ENCODE data around the gene CABP1.

The CABP1 gene

GRCh38 chr12:120670667-120671066 lies 30.2 kb downstream of the CABP1 start:
- no peak for DNase-seq (ENCODE audit: low read depth)
- TF ChIP-seq CTCF (IDR thresholded peaks at IDR 0.05; ENCODE audit: insufficient read depth, low read depth, low read length, missing control alignments): no peak
- no peak overlapping the region for H3K4me3 ChIP-seq (ENCODE audit: low read length)

- no peak overlapping the region for H3K4me3 ChIP-seq (ENCODE audit: low read length)
- TF ChIP-seq CTCF (IDR thresholded peaks at IDR 0.05; ENCODE audit: insufficient read depth, low read depth, low read length, missing control alignments): no peak
- no peak for DNase-seq (ENCODE audit: low read depth)
Measured at GRCh38 chr12:120674097-120674636, 33.7 kb downstream of the CABP1 start.

DNA sequence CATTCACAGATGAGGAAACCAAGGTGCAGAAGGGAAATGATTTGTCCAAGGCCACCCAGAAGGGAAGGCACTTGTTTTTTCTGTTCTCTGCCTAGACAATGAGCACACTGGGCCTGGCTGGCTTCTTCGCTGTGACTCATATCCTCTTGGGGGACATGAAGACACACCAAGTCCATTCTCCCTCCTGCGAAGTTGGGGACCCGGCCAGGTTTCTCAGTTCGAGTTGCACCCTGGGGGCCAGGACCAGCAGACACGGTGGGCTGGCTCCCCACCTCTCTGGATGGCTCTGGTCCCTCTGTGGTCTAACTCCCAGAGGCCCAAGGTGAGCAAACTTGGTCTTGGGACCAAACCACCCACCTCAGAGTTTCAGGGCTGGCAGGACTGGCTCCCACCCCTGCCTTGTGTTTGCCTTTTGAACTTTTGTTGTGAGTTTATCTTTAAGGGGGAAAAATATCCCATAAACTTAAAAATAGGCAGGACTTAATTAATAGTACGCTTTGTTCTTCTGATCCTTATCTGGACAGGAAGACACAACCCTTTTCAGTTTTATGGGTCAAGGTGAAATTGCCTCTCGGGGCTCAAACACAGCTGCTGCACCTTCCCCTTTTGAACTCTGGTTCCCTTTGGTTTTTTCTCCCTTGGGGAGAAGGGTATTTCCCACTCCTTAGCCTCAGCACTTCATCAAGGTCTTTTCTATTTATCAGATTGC lies 37.5 kb downstream of the CABP1 start:
- no peak for TF ChIP-seq CTCF (IDR thresholded peaks at IDR 0.05; ENCODE audit: insufficient read depth, low read depth, low read length, missing control alignments)
- peak; percentile 21 for DNase-seq (ENCODE audit: low read depth)
- no peak overlapping the region for H3K4me3 ChIP-seq (ENCODE audit: low read length)

- H3K4me3 ChIP-seq (ENCODE audit: low read length): no peak overlapping the region
- no peak for DNase-seq (ENCODE audit: low read depth)
- no peak for TF ChIP-seq CTCF (IDR thresholded peaks at IDR 0.05; ENCODE audit: insufficient read depth, low read depth, low read length, missing control alignments)
Measured at GRCh38 chr12:120678572-120678971, 38.1 kb downstream of the CABP1 start.

DNA sequence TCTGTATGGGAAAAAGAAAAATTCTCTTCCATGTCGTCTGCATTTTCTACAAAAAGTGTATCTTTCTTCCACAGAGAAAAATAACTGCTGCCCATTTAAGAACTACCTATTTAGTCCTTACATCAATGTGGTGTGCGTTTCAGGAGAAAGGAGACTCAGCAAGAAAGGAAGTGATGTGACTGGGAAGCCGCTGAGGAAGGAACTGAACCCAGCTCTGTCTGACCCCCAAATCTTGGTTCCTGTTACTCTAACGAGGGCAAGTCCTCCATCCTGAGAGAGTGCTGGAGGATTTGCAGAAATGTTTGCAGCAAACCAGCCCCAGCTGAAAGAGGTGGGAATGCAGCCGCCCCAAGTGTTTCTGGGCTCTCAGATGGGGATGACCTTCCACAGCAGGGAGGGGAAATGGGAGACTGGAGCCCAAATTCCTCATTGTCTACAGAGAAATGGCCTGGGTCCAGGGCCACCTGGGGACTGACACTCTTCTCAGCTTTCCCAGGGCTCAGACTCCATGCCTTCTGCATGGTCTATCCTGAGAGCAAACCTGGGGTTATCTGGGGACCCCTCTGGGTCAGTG lies 39.8 kb downstream of the CABP1 start:
- no peak overlapping the region for H3K4me3 ChIP-seq (ENCODE audit: low read length)
- DNase-seq (ENCODE audit: low read depth): no peak
- TF ChIP-seq CTCF (IDR thresholded peaks at IDR 0.05; ENCODE audit: insufficient read depth, low read depth, low read length, missing control alignments): no peak

GRCh38 chr12:120684523-120684932 lies 44.1 kb downstream of the CABP1 start:
- H3K4me3 ChIP-seq (ENCODE audit: low read length): no peak overlapping the region
- TF ChIP-seq CTCF (IDR thresholded peaks at IDR 0.05; ENCODE audit: insufficient read depth, low read depth, low read length, missing control alignments): no peak
- DNase-seq (ENCODE audit: low read depth): peak; percentile 87

Measured in epithelial cell of esophagus (primary cell).